Liver (tissue), 9 donors: ENCODE results near the gene RNF212. TPM values are rescaled to one million over a fixed set of nuclear protein-coding genes. Genes with fewer than 3 reads are reported as not detected.

Source experiments
- DNase-seq: peaks from one replicate; pipeline ENCODE4 v3.0.0-alpha.2; 2017; ENCODE audit warnings: low spot score
- H3K27ac ChIP-seq, 2 donors: one replicate each; pipeline ENCODE4 v1.7.0; 2013; ENCODE audit warnings: inconsistent platforms in 2 of 2, low read length in 2 of 2, control low read depth in 1 of 2, low read depth in 1 of 2, mild to moderate bottlenecking in 1 of 2
- H3K27me3 ChIP-seq, 4 donors: one replicate each; pipeline versions ENCODE4 v1.6.1 to v1.7.0; 2013; ENCODE audit warnings: low read length in 3 of 4, inconsistent platforms in 1 of 4, mild to moderate bottlenecking in 1 of 4, moderate library complexity in 1 of 4; ENCODE audit not compliant: control insufficient read depth in 4 of 4, insufficient read depth in 4 of 4
- H3K36me3 ChIP-seq, 4 donors: one replicate each; pipeline versions ENCODE4 v1.6.1 to v1.7.0; 2013; ENCODE audit warnings: low read length in 3 of 4, mild to moderate bottlenecking in 3 of 4, low read depth in 1 of 4, moderate library complexity in 1 of 4; ENCODE audit not compliant: control insufficient read depth in 4 of 4, insufficient read depth in 3 of 4
- H3K4me1 ChIP-seq, 4 donors: one replicate each; pipeline versions ENCODE4 v1.6.1 to v1.7.0; 2013; ENCODE audit warnings: low read length in 3 of 4, mild to moderate bottlenecking in 3 of 4, moderate library complexity in 1 of 4; ENCODE audit not compliant: control insufficient read depth in 4 of 4, insufficient read depth in 4 of 4
- H3K4me3 ChIP-seq, 3 donors: one replicate each; pipeline versions ENCODE4 v1.6.1 to v1.7.0; 2013; ENCODE audit warnings: low read length in 3 of 3, control low read depth in 1 of 3, low read depth in 1 of 3, mild to moderate bottlenecking in 1 of 3
- H3K9ac ChIP-seq, 2 donors: one replicate each; pipeline ENCODE4 v1.7.0; 2013; ENCODE audit warnings: low read length in 2 of 2, mild to moderate bottlenecking in 2 of 2, moderate library complexity in 2 of 2, control low read depth in 1 of 2, low read depth in 1 of 2
- H3K9me3 ChIP-seq, 4 donors: one replicate each; pipeline versions ENCODE4 v1.6.1 to v1.7.0; 2013; ENCODE audit warnings: low read length in 3 of 4; ENCODE audit not compliant: control insufficient read depth in 4 of 4
- EGR1 ChIP-seq, 2 donors: IDR thresholded peaks; 2 replicates each; pipeline ENCODE4 v1.6.1; 2016 to 2018; ENCODE audit warnings: antibody characterized with exemption in 2 of 2, low read depth in 2 of 2
- FOXA1 ChIP-seq: IDR thresholded peaks from 2 replicates; pipeline ENCODE4 v1.6.1; 2016; ENCODE audit warnings: antibody characterized with exemption
- FOXA2 ChIP-seq: IDR thresholded peaks from 2 replicates; pipeline ENCODE4 v1.6.1; 2016; ENCODE audit warnings: antibody characterized with exemption
- GABPA ChIP-seq, 2 donors: IDR thresholded peaks in 1 of 2; conservative IDR thresholded peaks in 1 of 2; 2 replicates each; pipeline ENCODE4 v1.6.1; 2016; ENCODE audit warnings: antibody characterized with exemption in 2 of 2, mild to moderate bottlenecking in 1 of 2, moderate library complexity in 1 of 2
- HNF4A ChIP-seq, 2 donors: conservative IDR thresholded peaks; 2 replicates each; pipeline ENCODE4 v1.6.1; 2016; ENCODE audit warnings: antibody characterized with exemption in 2 of 2, mild to moderate bottlenecking in 2 of 2
- HNF4G ChIP-seq: IDR thresholded peaks from 2 replicates; pipeline ENCODE4 v1.6.1; 2016; ENCODE audit warnings: antibody characterized with exemption
- JUND ChIP-seq, 2 donors: IDR thresholded peaks; 2 replicates each; pipeline ENCODE4 v1.6.1; 2016; ENCODE audit warnings: antibody characterized with exemption in 2 of 2
- NR2F2 ChIP-seq: IDR thresholded peaks from 2 replicates; pipeline ENCODE4 v1.6.1; 2016; ENCODE audit warnings: antibody characterized with exemption
- RAD21 ChIP-seq, 2 donors: IDR thresholded peaks; 2 replicates each; pipeline ENCODE4 v1.6.1; 2016; ENCODE audit warnings: antibody characterized with exemption in 2 of 2, mild to moderate bottlenecking in 2 of 2
- RXRA ChIP-seq, 2 donors: IDR thresholded peaks; 2 replicates each; pipeline ENCODE4 v1.6.1; 2017 to 2018; ENCODE audit warnings: antibody characterized with exemption in 2 of 2, mild to moderate bottlenecking in 1 of 2
- SP1 ChIP-seq: IDR thresholded peaks from 2 replicates; pipeline ENCODE4 v1.6.1; 2018; ENCODE audit warnings: antibody characterized with exemption, mild to moderate bottlenecking
- TAF1 ChIP-seq: conservative IDR thresholded peaks from 2 replicates; pipeline ENCODE4 v1.6.1; 2016; ENCODE audit warnings: antibody characterized with exemption, mild to moderate bottlenecking
- YY1 ChIP-seq: IDR thresholded peaks from 2 replicates; pipeline ENCODE4 v1.6.1; 2016; ENCODE audit warnings: antibody characterized with exemption, mild to moderate bottlenecking
- WGBS: extraction: QIAGEN DNeasy Blood & Tissue Kit; methylation state at CpG from one replicate; pipeline ENCODE4 v1.1.7; 2013; 5-methylcytosine and 5-hydroxymethylcytosine counted together
- polyA plus RNA-seq, 2 donors: library from polyadenylated mRNA; stranded (reverse) in 1 of 2; unstranded in 1 of 2; fragments of 200-250 nt in 1 of 2; fragments of >200 nt in 1 of 2; fragmentation: Nextera tagmentation in 1 of 2; extraction: Ambion mirVana in 1 of 2; gene quantifications; one replicate each; pipeline versions ENCODE4 v1.2.1 to v1.2.3, GENCODE V29; 2013 to 2015
- total RNA-seq, 2 donors: library from RNA; depleted of rRNA; stranded (reverse); fragments of >200 nt; gene quantifications; one replicate each; pipeline ENCODE4 v1.2.3, GENCODE V29; 2014
- TF ChIP-seq, protein P1 (sequence below): fragments of 150-350 bp; IDR thresholded peaks from 2 replicates; pipeline ENCODE4 v1.5.1; 2017; ENCODE audit warnings: improper control_type of control experiment, low read depth, low read length; ENCODE audit not compliant: missing input control
- TF ChIP-seq, protein P2 (sequence below): IDR thresholded peaks from 2 replicates; pipeline ENCODE4 v1.6.1; 2016; ENCODE audit warnings: antibody characterized with exemption
- TF ChIP-seq, protein P3 (sequence below): IDR thresholded peaks from 2 replicates; pipeline ENCODE4 v1.6.1; 2016; ENCODE audit warnings: antibody characterized with exemption
- TF ChIP-seq, protein P4 (sequence below): IDR thresholded peaks from 2 replicates; pipeline ENCODE4 v1.6.1; 2016; ENCODE audit warnings: antibody characterized with exemption
- TF ChIP-seq, protein P5 (sequence below): IDR thresholded peaks from 2 replicates; pipeline ENCODE4 v1.6.1; 2016; ENCODE audit warnings: antibody characterized with exemption, mild to moderate bottlenecking
- donor health status: healthy.
- donor health status: healthy.
- donor health status: healthy.
- donor health status: healthy.
- donor health status: healthy.

The RNF212 gene
- total and polyA plus RNA-seq, 4 donors, result 0.32 to 0.47 (median 0.38) TPM; not detected in 1

DNA sequence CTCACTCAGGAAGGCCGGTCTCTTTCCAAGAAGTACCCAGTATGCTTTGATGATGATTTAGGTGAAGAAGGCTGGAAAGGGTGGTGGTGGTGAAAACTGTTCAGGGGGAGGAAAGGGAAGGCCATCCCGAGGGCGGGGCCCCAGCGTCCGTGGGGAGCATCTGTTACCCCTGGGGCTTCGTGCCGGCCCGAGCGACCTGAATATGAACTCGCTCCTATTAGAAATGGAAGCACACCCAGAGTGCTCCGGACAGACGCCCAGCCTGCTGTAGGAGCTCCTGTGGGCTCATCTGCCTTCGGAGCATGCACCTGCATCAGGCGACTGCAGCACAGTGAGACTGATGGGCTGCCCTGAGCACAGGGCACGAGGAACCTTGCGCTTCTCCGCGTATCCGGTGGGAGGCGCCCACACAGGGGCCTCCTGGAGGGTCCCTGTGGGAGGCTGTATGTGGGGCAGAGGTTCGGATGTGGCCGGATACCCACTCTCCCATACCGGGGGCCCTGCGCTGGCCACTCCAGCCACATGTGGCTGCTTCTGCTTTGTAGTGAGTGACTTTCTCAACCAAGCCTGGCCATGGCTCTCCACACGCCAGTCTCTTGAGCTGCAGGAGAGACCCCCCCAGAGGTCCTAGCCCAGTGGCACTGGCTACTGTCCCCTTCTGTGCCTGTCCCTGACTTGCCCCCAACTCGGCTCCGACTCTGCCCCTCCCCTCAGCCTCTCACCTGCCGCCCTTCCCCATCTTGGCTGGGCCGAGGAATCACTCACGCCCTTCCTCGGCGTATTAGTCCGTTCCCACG lies 65.2 kb downstream of the RNF212 start:
- Histone ChIP-seq H3K27me3 (peaks cover 0 to 9% (median under 1%) of the 10 kb centered on the region in 4 donors), H3K4me1 (peaks cover 8 to 17% (median 11%) of the 10 kb centered on the region in 4 donors), H3K4me3 (no peak overlapping the region), H3K27ac (peak overlapping the region in 1 of 2 donors; percentile 20), H3K9ac (no peak overlapping the region), H3K36me3 (no peaks in the 10 kb centered on the region), H3K9me3 (no peaks in the 10 kb centered on the region)
- TF ChIP-seq, protein P1, sequence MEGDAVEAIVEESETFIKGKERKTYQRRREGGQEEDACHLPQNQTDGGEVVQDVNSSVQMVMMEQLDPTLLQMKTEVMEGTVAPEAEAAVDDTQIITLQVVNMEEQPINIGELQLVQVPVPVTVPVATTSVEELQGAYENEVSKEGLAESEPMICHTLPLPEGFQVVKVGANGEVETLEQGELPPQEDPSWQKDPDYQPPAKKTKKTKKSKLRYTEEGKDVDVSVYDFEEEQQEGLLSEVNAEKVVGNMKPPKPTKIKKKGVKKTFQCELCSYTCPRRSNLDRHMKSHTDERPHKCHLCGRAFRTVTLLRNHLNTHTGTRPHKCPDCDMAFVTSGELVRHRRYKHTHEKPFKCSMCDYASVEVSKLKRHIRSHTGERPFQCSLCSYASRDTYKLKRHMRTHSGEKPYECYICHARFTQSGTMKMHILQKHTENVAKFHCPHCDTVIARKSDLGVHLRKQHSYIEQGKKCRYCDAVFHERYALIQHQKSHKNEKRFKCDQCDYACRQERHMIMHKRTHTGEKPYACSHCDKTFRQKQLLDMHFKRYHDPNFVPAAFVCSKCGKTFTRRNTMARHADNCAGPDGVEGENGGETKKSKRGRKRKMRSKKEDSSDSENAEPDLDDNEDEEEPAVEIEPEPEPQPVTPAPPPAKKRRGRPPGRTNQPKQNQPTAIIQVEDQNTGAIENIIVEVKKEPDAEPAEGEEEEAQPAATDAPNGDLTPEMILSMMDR, result no peak
- TF ChIP-seq, protein P2, sequence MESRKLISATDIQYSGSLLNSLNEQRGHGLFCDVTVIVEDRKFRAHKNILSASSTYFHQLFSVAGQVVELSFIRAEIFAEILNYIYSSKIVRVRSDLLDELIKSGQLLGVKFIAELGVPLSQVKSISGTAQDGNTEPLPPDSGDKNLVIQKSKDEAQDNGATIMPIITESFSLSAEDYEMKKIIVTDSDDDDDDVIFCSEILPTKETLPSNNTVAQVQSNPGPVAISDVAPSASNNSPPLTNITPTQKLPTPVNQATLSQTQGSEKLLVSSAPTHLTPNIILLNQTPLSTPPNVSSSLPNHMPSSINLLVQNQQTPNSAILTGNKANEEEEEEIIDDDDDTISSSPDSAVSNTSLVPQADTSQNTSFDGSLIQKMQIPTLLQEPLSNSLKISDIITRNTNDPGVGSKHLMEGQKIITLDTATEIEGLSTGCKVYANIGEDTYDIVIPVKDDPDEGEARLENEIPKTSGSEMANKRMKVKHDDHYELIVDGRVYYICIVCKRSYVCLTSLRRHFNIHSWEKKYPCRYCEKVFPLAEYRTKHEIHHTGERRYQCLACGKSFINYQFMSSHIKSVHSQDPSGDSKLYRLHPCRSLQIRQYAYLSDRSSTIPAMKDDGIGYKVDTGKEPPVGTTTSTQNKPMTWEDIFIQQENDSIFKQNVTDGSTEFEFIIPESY, result no peak
- TF ChIP-seq NR2F2, result no peak
- TF ChIP-seq, protein P3, sequence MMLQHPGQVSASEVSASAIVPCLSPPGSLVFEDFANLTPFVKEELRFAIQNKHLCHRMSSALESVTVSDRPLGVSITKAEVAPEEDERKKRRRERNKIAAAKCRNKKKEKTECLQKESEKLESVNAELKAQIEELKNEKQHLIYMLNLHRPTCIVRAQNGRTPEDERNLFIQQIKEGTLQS, result no peak
- no peak for TF ChIP-seq FOXA1
- no peak for TF ChIP-seq HNF4G
- no peak for TF ChIP-seq GABPA (IDR thresholded peaks at IDR 0.05 in 1 of 2, conservative IDR thresholded peaks at IDR 0.05 in 1 of 2)
- TF ChIP-seq JUND (IDR thresholded peaks at IDR 0.05), result no peak
- TF ChIP-seq FOXA2, result no peak
- TF ChIP-seq RXRA (IDR thresholded peaks at IDR 0.05), result no peak
- TF ChIP-seq TAF1, result no peak
- no peak for TF ChIP-seq SP1
- TF ChIP-seq, protein P4, sequence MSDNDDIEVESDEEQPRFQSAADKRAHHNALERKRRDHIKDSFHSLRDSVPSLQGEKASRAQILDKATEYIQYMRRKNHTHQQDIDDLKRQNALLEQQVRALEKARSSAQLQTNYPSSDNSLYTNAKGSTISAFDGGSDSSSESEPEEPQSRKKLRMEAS, result no peak
- TF ChIP-seq EGR1 (IDR thresholded peaks at IDR 0.05; ENCODE audit: low read depth in 2 of 2), result no peak
- no peak for TF ChIP-seq YY1
- TF ChIP-seq, protein P5, sequence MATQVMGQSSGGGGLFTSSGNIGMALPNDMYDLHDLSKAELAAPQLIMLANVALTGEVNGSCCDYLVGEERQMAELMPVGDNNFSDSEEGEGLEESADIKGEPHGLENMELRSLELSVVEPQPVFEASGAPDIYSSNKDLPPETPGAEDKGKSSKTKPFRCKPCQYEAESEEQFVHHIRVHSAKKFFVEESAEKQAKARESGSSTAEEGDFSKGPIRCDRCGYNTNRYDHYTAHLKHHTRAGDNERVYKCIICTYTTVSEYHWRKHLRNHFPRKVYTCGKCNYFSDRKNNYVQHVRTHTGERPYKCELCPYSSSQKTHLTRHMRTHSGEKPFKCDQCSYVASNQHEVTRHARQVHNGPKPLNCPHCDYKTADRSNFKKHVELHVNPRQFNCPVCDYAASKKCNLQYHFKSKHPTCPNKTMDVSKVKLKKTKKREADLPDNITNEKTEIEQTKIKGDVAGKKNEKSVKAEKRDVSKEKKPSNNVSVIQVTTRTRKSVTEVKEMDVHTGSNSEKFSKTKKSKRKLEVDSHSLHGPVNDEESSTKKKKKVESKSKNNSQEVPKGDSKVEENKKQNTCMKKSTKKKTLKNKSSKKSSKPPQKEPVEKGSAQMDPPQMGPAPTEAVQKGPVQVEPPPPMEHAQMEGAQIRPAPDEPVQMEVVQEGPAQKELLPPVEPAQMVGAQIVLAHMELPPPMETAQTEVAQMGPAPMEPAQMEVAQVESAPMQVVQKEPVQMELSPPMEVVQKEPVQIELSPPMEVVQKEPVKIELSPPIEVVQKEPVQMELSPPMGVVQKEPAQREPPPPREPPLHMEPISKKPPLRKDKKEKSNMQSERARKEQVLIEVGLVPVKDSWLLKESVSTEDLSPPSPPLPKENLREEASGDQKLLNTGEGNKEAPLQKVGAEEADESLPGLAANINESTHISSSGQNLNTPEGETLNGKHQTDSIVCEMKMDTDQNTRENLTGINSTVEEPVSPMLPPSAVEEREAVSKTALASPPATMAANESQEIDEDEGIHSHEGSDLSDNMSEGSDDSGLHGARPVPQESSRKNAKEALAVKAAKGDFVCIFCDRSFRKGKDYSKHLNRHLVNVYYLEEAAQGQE, result no peak
- TF ChIP-seq RAD21 (IDR thresholded peaks at IDR 0.05), result no peak
- TF ChIP-seq HNF4A (conservative IDR thresholded peaks at IDR 0.05), result no peak
- no peak for DNase-seq
- 85% methylated on average over 34 of the region's 34 CpGs for WGBS
